8988T (cell line): Measurements from ENCODE around the gene TBC1D28.
"Not testable (repeated sequence)": the region's sequence is repeated elsewhere in the genome, so short reads cannot be mapped to it uniquely, and the experiment has no call there.

Experiments
- DNase-seq: peaks from one replicate; pipeline ENCODE4 v3.0.0; 2011

TBC1D28 gene

GRCh38 chr17:18613016-18613415 lies 31.2 kb downstream of the TBC1D28 start:
- not testable (repeated sequence) for DNase-seq

GRCh38 chr17:18593138-18593537 lies 51.1 kb downstream of the TBC1D28 start:
- not testable (repeated sequence) for DNase-seq
